Sigmoid colon (tissue), 4 donors: ENCODE measurements around the gene TACC2.

Experiments
- EP300 ChIP-seq, 4 donors: sonication (generic); formaldehyde crosslinking; IDR thresholded peaks; one replicate each; pipeline ENCODE4 v1.6.1; 2017; ENCODE audit warnings: antibody characterized with exemption in 4 of 4
- POLR2A ChIP-seq, 2 donors: fragments of 450-650 bp; IDR thresholded peaks; one replicate each; pipeline ENCODE4 v1.6.1; 2016; ENCODE audit warnings: antibody characterized with exemption in 2 of 2, mild to moderate bottlenecking in 2 of 2, moderate library complexity in 2 of 2
- POLR2AphosphoS5 ChIP-seq, 4 donors: sonication (generic); formaldehyde crosslinking; IDR thresholded peaks; one replicate each; pipeline ENCODE4 v1.6.1; 2017; ENCODE audit warnings: antibody characterized with exemption in 4 of 4
- TF ChIP-seq, protein P1 (sequence below), 4 experiments: fragments of 450-650 bp in 3 of 4; fragments of 200-600 bp in 1 of 4; IDR thresholded peaks; one replicate each; pipeline ENCODE4 v1.5.1; 2016 to 2019; ENCODE audit warnings: antibody characterized with exemption in 4 of 4, mild to moderate bottlenecking in 3 of 4, moderate library complexity in 2 of 4

GRCh38 chr10:122075171-122075570, 86.2 kb downstream of the TACC2 start:
- TF ChIP-seq, protein P1, sequence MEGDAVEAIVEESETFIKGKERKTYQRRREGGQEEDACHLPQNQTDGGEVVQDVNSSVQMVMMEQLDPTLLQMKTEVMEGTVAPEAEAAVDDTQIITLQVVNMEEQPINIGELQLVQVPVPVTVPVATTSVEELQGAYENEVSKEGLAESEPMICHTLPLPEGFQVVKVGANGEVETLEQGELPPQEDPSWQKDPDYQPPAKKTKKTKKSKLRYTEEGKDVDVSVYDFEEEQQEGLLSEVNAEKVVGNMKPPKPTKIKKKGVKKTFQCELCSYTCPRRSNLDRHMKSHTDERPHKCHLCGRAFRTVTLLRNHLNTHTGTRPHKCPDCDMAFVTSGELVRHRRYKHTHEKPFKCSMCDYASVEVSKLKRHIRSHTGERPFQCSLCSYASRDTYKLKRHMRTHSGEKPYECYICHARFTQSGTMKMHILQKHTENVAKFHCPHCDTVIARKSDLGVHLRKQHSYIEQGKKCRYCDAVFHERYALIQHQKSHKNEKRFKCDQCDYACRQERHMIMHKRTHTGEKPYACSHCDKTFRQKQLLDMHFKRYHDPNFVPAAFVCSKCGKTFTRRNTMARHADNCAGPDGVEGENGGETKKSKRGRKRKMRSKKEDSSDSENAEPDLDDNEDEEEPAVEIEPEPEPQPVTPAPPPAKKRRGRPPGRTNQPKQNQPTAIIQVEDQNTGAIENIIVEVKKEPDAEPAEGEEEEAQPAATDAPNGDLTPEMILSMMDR (IDR thresholded peaks at IDR 0.05): no peak
- TF ChIP-seq POLR2A (IDR thresholded peaks at IDR 0.05): no peak
- no peak for TF ChIP-seq EP300 (IDR thresholded peaks at IDR 0.05)
- no peak for TF ChIP-seq POLR2AphosphoS5 (IDR thresholded peaks at IDR 0.05)
